Coronary artery (tissue), 2 donors: ENCODE measurements around the gene BTBD9.

Source experiments
- DNase-seq: peaks from one replicate; pipeline ENCODE4 v3.0.0-alpha.2; 2017; ENCODE audit warnings: low spot score
- H3K27ac ChIP-seq, 2 donors: fragments of 200-600 bp; sonication (generic); one replicate each; pipeline ENCODE4 v1.5.1; 2016 to 2019
- H3K4me3 ChIP-seq: fragments of 200-600 bp; sonication (generic); 2 replicates; pipeline ENCODE4 v1.5.1; 2016; ENCODE audit warnings: mild to moderate bottlenecking, moderate library complexity
- TF ChIP-seq, protein P1 (sequence below): fragments of 200-600 bp; sonication (generic); IDR thresholded peaks from one replicate; pipeline ENCODE4 v1.5.1; 2019; ENCODE audit warnings: antibody characterized with exemption

Gene BTBD9

DNA sequence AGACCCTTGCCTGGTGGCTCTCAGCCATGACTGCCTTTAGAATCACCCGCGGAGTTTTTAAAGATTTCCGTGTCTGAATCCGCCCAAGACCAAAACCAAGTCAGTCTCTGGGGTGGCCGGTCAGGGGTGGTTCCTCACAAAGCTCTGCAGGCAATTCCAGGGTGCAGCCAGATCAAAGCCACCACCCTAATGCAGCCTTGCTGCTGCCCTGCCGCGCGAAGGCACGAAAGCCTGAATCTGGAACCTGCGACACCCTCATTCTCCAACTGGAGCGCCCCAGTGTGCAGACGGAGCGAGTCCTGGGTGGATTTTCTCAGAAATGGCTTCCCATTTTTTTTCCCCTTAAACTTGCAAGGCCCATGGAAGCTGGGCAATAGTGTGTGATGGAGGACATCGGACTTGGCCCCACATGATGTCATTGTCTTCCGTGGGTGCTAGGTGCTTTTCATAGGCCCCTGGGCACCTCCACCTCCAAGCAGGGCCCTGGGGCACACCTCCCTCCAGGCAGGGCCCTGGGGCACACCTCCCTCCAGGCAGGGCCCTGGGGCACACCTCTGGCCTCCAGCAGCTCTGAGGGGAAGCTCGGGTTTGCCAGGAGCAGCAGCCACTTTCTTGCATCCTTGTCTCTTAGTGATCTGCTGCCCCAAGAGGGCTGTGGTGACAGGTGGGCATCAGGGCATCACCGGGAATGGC lies 477.1 kb downstream of the BTBD9 start:
- Histone ChIP-seq H3K27ac (no peak overlapping the region), H3K4me3 (no peak overlapping the region)
- DNase-seq = no peak
- TF ChIP-seq, protein P1, sequence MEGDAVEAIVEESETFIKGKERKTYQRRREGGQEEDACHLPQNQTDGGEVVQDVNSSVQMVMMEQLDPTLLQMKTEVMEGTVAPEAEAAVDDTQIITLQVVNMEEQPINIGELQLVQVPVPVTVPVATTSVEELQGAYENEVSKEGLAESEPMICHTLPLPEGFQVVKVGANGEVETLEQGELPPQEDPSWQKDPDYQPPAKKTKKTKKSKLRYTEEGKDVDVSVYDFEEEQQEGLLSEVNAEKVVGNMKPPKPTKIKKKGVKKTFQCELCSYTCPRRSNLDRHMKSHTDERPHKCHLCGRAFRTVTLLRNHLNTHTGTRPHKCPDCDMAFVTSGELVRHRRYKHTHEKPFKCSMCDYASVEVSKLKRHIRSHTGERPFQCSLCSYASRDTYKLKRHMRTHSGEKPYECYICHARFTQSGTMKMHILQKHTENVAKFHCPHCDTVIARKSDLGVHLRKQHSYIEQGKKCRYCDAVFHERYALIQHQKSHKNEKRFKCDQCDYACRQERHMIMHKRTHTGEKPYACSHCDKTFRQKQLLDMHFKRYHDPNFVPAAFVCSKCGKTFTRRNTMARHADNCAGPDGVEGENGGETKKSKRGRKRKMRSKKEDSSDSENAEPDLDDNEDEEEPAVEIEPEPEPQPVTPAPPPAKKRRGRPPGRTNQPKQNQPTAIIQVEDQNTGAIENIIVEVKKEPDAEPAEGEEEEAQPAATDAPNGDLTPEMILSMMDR = no peak

DNA sequence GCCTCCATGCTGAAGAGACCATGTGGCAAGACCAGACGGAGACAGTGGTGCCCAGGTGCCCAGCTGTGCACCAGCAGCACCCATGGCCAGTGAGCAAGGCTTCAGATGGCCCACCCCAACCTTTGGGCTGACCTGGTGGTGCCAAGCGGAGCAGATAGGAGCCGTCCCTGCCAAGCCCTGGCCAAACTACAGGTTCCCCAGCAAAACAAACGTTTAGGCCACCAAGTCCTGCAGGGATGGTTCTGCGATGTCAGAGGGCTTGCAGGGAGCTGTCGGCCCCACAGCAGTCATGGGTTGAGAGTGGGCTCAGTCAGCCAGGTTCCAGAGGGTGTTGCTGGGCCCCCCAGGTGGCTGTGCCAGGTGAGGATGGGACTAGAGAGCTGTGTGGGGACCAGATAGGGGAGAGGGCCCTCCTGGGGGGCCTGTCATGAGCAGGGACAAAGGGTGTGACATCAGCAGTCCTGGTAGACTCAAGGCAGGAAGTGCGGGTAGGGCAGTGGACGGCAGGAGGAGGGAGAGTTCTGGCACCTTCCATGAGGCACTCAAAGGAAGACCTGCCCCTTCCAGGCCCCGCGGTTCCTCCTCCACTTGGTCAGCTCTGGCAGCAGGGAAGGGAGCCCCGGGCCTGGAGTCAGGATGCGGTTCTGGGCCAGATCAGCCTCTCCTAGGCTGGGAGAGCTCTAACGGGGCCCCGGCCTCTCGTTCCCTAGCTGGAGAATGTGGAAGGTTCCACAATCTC lies 477.8 kb downstream of the BTBD9 start:
- DNase-seq = no peak
- H3K27ac ChIP-seq = no peak overlapping the region
- TF ChIP-seq, protein P1 = no peak
- no peak overlapping the region for H3K4me3 ChIP-seq

DNA sequence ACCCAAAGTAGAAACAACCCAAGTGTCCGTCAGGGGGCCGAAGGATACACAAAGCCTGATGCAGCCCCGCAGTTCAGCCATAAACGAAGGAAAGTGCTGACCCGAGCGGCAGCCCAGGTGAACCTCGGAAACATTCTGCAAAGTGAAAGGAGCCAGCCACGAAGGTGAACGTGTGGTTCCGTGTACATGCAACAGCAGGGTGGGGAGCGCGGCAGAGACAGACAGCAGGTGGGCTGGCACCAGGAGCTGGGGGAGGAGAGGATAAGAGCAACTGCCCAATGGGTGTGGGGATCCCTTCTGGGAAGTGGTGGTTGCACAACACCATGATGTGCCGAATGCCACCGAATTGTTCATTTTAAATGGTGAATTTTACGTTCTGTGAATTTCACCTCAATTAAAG lies 478.4 kb downstream of the BTBD9 start:
- TF ChIP-seq, protein P1 = no peak
- DNase-seq = no peak
- Histone ChIP-seq H3K27ac (no peak overlapping the region), H3K4me3 (no peak overlapping the region)

DNA sequence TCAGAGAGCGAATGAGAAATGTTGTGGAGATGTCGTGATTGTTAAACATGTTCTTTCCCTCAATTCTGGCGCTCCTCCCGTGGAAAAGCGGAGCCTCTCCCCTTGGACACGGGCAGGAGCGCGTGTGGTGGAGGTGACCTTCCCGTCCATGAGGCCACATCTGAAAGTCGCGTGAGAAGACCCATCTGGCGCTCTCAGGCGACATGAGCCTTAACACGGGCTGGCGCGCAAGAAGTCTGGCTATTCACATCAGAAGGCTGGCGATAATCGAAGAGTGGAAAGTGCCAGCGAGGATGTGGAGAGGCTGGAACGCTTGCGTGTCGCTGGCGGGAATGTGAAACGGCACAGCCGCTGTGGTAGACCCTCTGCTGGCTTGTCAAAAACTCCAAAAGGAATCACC lies 478.9 kb downstream of the BTBD9 start:
- no peak overlapping the region for H3K27ac ChIP-seq
- TF ChIP-seq, protein P1 = no peak
- H3K4me3 ChIP-seq = no peak overlapping the region
- DNase-seq = no peak

DNA sequence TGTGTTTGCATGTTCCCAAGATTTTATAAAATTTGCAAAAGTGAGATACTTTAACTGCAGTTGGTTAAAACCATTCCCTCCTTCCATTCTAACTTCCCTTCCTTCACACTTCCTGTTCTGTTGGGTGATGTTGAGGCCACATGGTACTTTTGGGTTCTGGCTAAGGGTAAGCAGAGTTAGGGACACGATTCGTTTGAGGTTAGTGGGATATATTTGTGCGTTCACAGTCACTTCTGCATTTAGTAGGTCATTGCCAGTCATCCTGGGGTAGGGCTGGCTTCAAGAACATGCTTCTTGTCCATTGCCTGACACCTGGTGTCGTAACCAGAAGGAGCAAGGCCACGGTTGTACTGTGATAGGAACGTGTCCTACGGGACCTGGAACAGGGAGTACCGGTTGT lies 480.1 kb downstream of the BTBD9 start:
- TF ChIP-seq, protein P1 = no peak
- no peak overlapping the region for H3K4me3 ChIP-seq
- no peak for DNase-seq
- no peak overlapping the region for H3K27ac ChIP-seq

DNA sequence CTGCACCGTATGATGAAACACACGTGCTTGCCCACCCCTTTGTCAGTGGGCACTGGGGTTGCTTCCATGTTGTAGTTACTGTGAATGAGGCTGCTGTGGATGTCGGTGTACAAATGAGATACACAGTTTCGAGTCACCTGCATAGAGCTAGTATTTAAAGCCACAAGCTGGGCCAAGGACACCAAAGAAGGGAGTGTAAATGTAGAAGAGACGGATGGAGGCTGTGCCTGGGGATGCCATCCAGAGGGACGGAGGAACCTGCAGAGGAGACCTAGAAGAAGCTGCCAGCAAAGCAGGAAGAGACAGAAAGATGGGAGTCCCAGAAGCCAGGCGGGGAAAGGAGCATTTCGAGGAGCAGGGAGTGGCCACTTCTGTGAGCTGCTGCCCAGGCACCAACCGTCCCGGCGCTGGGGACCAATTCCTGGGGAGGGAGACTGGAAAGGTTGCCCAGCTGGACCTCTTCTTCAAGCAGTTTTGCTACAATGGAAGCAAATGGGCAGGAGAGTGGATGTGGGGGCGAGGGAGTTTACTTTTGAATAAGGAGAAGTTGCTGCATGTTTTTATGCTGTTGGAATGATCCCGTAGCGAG lies 480.9 kb downstream of the BTBD9 start:
- no peak for DNase-seq
- TF ChIP-seq, protein P1 = no peak
- no peak overlapping the region for H3K27ac ChIP-seq
- no peak overlapping the region for H3K4me3 ChIP-seq
